ENCODE measurements around the gene PARP9. TPM values are rescaled to one million over a fixed set of nuclear protein-coding genes. Genes with fewer than 3 reads are reported as not detected.

PARP9 gene
- total RNA-seq, 1 donor from 2014 or later, result 2.7 TPM

- no peaks in the 10 kb centered on the region for H3K9me3 Mint-ChIP-seq (ENCODE audit: unreplicated experiment)
- H3K36me3 Mint-ChIP-seq (ENCODE audit: low read depth, unreplicated experiment), result no peaks in the 10 kb centered on the region
- H3K27ac Mint-ChIP-seq (ENCODE audit: unreplicated experiment), result no peak overlapping the region
- DNase-seq (ENCODE audit: low spot score), result no peak
- no peak for TF ChIP-seq CTCF (IDR thresholded peaks at IDR 0.05; ENCODE audit: unreplicated experiment)
- H3K27me3 Mint-ChIP-seq (ENCODE audit: unreplicated experiment), result no peaks in the 10 kb centered on the region
- H3K4me3 Mint-ChIP-seq (ENCODE audit: unreplicated experiment), result no peak overlapping the region
- H3K4me1 Mint-ChIP-seq (ENCODE audit: unreplicated experiment), result no peaks in the 10 kb centered on the region
Observed at GRCh38 chr3:122594025-122594424, 29.9 kb upstream of the PARP9 start.

DNA sequence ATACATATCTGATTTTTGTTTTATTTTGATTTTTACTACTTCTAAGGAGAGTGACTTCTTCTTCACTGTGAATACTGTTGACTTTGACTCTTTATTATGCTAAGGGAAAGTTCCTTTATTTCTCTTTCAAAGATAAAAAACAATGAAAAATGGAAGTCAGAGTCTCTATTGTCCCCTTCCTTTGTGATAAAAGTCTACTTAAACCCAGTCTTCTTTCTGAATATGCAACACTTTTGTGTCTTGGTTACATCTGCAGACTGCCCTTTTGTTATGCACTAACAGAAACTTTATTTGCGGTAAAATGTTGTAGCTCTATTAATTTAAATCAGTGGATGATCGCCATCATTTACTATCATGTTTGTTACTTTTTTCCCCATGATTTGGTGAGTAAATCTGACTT is 26.5 kb upstream of the PARP9 start:
- no peak for DNase-seq (ENCODE audit: low spot score)
- TF ChIP-seq CTCF (IDR thresholded peaks at IDR 0.05; ENCODE audit: unreplicated experiment), result no peak
- H3K27ac Mint-ChIP-seq (ENCODE audit: unreplicated experiment), result no peak overlapping the region

DNA sequence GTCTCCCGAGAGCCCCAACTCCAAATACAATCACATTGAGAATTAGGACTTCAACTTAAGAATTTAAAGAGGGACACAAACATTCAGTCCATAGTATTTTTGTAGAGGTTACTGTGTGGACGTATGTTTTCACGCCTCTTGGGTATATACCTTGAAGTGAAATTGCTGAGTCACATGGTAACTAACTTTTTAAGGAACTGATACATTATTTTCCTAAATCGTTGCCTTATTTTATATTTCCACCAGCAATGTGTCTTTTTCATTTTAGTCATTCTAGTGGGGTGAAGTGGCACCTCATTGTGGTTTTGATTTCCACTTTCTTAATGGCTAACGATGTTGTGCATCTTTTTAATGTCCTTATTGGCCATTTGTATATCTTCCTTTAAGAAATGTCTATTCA is 25.2 kb upstream of the PARP9 start:
- no peak for TF ChIP-seq CTCF (IDR thresholded peaks at IDR 0.05; ENCODE audit: unreplicated experiment)
- Mint-ChIP-seq H3K9me3 (ENCODE audit: unreplicated experiment) (no peaks in the 10 kb centered on the region), H3K4me3 (ENCODE audit: unreplicated experiment) (no peak overlapping the region), H3K27me3 (ENCODE audit: unreplicated experiment) (no peaks in the 10 kb centered on the region), H3K4me1 (ENCODE audit: unreplicated experiment) (no peaks in the 10 kb centered on the region), H3K36me3 (ENCODE audit: low read depth, unreplicated experiment) (no peaks in the 10 kb centered on the region), H3K27ac (ENCODE audit: unreplicated experiment) (no peak overlapping the region)
- DNase-seq (ENCODE audit: low spot score), result no peak

More for the DNA sequence above, 26.5 kb upstream of the PARP9 start:
- no peaks in the 10 kb centered on the region for H3K36me3 Mint-ChIP-seq (ENCODE audit: low read depth, unreplicated experiment)
- no peaks in the 10 kb centered on the region for H3K9me3 Mint-ChIP-seq (ENCODE audit: unreplicated experiment)
- H3K4me3 Mint-ChIP-seq (ENCODE audit: unreplicated experiment), result no peak overlapping the region
- no peaks in the 10 kb centered on the region for H3K27me3 Mint-ChIP-seq (ENCODE audit: unreplicated experiment)
- no peaks in the 10 kb centered on the region for H3K4me1 Mint-ChIP-seq (ENCODE audit: unreplicated experiment)

DNA sequence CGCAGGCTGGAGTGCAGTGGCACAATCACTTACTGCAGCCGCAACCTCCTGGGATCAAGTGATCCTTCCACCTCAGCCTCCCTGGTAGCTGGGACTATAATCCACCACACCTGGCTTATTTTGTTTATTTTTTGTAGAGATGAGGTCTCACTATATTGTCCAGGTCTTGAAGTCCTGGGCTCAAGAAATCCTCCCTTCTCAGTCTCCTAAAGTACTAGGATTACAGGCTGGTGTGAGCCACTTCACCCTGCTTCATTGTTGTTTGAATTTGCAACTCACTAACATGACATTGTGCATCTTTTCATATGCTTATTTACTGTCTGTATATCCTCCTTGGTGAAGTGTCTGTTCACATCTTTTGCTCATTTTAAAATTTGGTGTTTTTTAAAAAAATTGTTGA is 23.5 kb upstream of the PARP9 start:
- TF ChIP-seq CTCF (IDR thresholded peaks at IDR 0.05; ENCODE audit: unreplicated experiment), result no peak
- H3K4me3 Mint-ChIP-seq (ENCODE audit: unreplicated experiment), result no peak overlapping the region
- no peaks in the 10 kb centered on the region for H3K4me1 Mint-ChIP-seq (ENCODE audit: unreplicated experiment)
- DNase-seq (ENCODE audit: low spot score), result no peak
- no peaks in the 10 kb centered on the region for H3K36me3 Mint-ChIP-seq (ENCODE audit: low read depth, unreplicated experiment)
- no peaks in the 10 kb centered on the region for H3K9me3 Mint-ChIP-seq (ENCODE audit: unreplicated experiment)
- H3K27ac Mint-ChIP-seq (ENCODE audit: unreplicated experiment), result no peak overlapping the region
- H3K27me3 Mint-ChIP-seq (ENCODE audit: unreplicated experiment), result no peaks in the 10 kb centered on the region

DNA sequence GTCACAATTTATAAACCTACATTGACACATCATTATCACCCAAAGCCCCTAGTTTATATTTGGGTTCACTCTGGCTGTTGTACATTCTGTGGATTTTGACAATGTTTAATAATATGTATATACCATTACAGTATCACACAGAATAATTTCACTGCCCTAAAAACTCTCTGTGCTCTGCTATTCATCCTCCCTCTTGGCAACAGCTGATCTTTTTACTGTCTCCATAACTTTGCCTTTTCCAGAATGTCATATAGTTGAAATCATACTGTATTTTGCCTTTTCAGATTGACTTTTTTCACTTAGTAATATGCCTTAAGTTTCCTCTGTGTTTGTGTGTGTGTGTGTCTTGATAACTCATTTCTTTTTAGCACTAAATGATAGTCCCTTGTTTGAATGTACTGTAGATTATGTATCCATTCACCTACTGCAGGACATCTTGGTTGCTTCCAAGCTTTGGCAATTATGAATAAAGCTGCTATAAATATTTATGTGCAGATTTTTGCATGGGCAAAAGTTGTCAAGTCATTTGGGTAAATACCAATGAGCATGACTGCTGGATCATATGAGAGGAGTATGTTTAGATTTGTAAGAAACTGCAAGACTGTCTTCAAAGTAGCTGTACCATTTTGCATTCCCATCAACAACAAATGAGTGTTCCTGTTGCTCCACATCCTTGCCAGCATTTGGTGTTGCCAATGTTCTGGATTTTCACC is 22.8 kb upstream of the PARP9 start:
- no peak for DNase-seq (ENCODE audit: low spot score)
- H3K36me3 Mint-ChIP-seq (ENCODE audit: low read depth, unreplicated experiment), result no peaks in the 10 kb centered on the region
- H3K27me3 Mint-ChIP-seq (ENCODE audit: unreplicated experiment), result no peaks in the 10 kb centered on the region
- H3K4me3 Mint-ChIP-seq (ENCODE audit: unreplicated experiment), result no peak overlapping the region
- H3K4me1 Mint-ChIP-seq (ENCODE audit: unreplicated experiment), result no peaks in the 10 kb centered on the region
- no peak for TF ChIP-seq CTCF (IDR thresholded peaks at IDR 0.05; ENCODE audit: unreplicated experiment)
- H3K9me3 Mint-ChIP-seq (ENCODE audit: unreplicated experiment), result peaks cover 4% of the 10 kb centered on the region
- H3K27ac Mint-ChIP-seq (ENCODE audit: unreplicated experiment), result no peak overlapping the region

Measured in endothelial cell (in vitro differentiated cells).